ENCODE measurements around the gene PAQR7. TPM values are rescaled to one million over a fixed set of nuclear protein-coding genes. Genes with fewer than 3 reads are reported as not detected.

PAQR7 gene
- total RNA-seq, 1 donor from 2014 or later = 15.1 TPM

- peak overlapping the region; percentile 80 for H3K4me3 ChIP-seq (ENCODE audit: insufficient read depth, low read depth, low read length)
- H3K4me3 Mint-ChIP-seq (ENCODE audit: unreplicated experiment) = peak overlapping the region; percentile 99
These were observed 56.9 kb downstream of the PAQR7 start for GRCh38 chr1:25818569-25818968.

GRCh38 chr1:25817840-25818501, 57.5 kb downstream of the PAQR7 start:
- H3K27ac Mint-ChIP-seq (ENCODE audit: unreplicated experiment) = peak overlapping the region; percentile 48
- H3K36me3 ChIP-seq (ENCODE audit: insufficient read depth, low read length) = no peaks in the 10 kb centered on the region
- peaks cover 24% of the 10 kb centered on the region for H3K4me1 Mint-ChIP-seq (ENCODE audit: low read depth, unreplicated experiment)
- TF ChIP-seq EZH2 (IDR thresholded peaks at IDR 0.05; ENCODE audit: insufficient read depth, low read length) (no peak), CTCF (IDR thresholded peaks at IDR 0.05; ENCODE audit: insufficient read depth, low read depth, low read length) (no peak)
- no peaks in the 10 kb centered on the region for H3K9me3 ChIP-seq (ENCODE audit: insufficient read depth, low read depth, low read length)
- peak overlapping the region; percentile 99 for H3K4me3 Mint-ChIP-seq (ENCODE audit: unreplicated experiment)
- H3K9me3 Mint-ChIP-seq (ENCODE audit: unreplicated experiment) = no peaks in the 10 kb centered on the region
- no peak overlapping the region for H2AFZ ChIP-seq (ENCODE audit: low read depth, low read length)
- H3K4me2 ChIP-seq (ENCODE audit: low read length) = no peak overlapping the region
- FAIRE-seq = no peak
- DNase-seq (ENCODE audit: low read depth) = no peak
- no peak overlapping the region for H3K27ac ChIP-seq (ENCODE audit: low read depth, low read length)
- peaks cover 31% of the 10 kb centered on the region for H3K79me2 ChIP-seq (ENCODE audit: insufficient read depth, low read length)
- H3K27me3 Mint-ChIP-seq (ENCODE audit: low read depth, unreplicated experiment) = no peaks in the 10 kb centered on the region
- no peak overlapping the region for H3K4me3 ChIP-seq (ENCODE audit: insufficient read depth, low read depth, low read length)
- peaks cover 4% of the 10 kb centered on the region for H3K36me3 Mint-ChIP-seq (ENCODE audit: low read depth, unreplicated experiment)
- no peaks in the 10 kb centered on the region for H3K27me3 ChIP-seq (ENCODE audit: insufficient read depth, low read length)
- H4K20me1 ChIP-seq (ENCODE audit: insufficient read depth, low read length) = peaks cover 21% of the 10 kb centered on the region
- H3K9ac ChIP-seq (ENCODE audit: low read length) = peak overlapping the region; percentile 94
- H3K4me1 ChIP-seq (ENCODE audit: insufficient read depth, low read length) = peaks cover 22% of the 10 kb centered on the region

More at GRCh38 chr1:25818569-25818968, 56.9 kb downstream of the PAQR7 start:
- TF ChIP-seq EZH2 (IDR thresholded peaks at IDR 0.05; ENCODE audit: insufficient read depth, low read length) (no peak), CTCF (IDR thresholded peaks at IDR 0.05; ENCODE audit: insufficient read depth, low read depth, low read length) (no peak)
- peaks cover 37% of the 10 kb centered on the region for H3K79me2 ChIP-seq (ENCODE audit: insufficient read depth, low read length)
- Mint-ChIP-seq H3K27me3 (ENCODE audit: low read depth, unreplicated experiment) (no peaks in the 10 kb centered on the region), H3K9me3 (ENCODE audit: unreplicated experiment) (no peaks in the 10 kb centered on the region), H3K27ac (ENCODE audit: unreplicated experiment) (peak overlapping the region; percentile 96), H3K4me1 (ENCODE audit: low read depth, unreplicated experiment) (peaks cover 24% of the 10 kb centered on the region), H3K36me3 (ENCODE audit: low read depth, unreplicated experiment) (peaks cover 4% of the 10 kb centered on the region)
- H3K4me2 ChIP-seq (ENCODE audit: low read length) = peak overlapping the region; percentile 90
- FAIRE-seq (no peak), DNase-seq (ENCODE audit: low read depth) (no peak)
- H2AFZ ChIP-seq (ENCODE audit: low read depth, low read length) = no peak overlapping the region
- no peaks in the 10 kb centered on the region for H3K36me3 ChIP-seq (ENCODE audit: insufficient read depth, low read length)
- peak overlapping the region; percentile 89 for H3K27ac ChIP-seq (ENCODE audit: low read depth, low read length)
- H4K20me1 ChIP-seq (ENCODE audit: insufficient read depth, low read length) = peaks cover 27% of the 10 kb centered on the region
- H3K27me3 ChIP-seq (ENCODE audit: insufficient read depth, low read length) = no peaks in the 10 kb centered on the region
- peak overlapping the region; percentile 94 for H3K9ac ChIP-seq (ENCODE audit: low read length)
- peaks cover 22% of the 10 kb centered on the region for H3K4me1 ChIP-seq (ENCODE audit: insufficient read depth, low read length)
- H3K9me3 ChIP-seq (ENCODE audit: insufficient read depth, low read depth, low read length) = no peaks in the 10 kb centered on the region

- FAIRE-seq = no peak
- TF ChIP-seq EZH2 (IDR thresholded peaks at IDR 0.05; ENCODE audit: insufficient read depth, low read length) = no peak
- no peak for TF ChIP-seq CTCF (IDR thresholded peaks at IDR 0.05; ENCODE audit: insufficient read depth, low read depth, low read length)
- Mint-ChIP-seq H3K27me3 (ENCODE audit: low read depth, unreplicated experiment) (no peaks in the 10 kb centered on the region), H3K4me1 (ENCODE audit: low read depth, unreplicated experiment) (peaks cover 17% of the 10 kb centered on the region), H3K36me3 (ENCODE audit: low read depth, unreplicated experiment) (peaks cover 4% of the 10 kb centered on the region), H3K27ac (ENCODE audit: unreplicated experiment) (no peak overlapping the region), H3K9me3 (ENCODE audit: unreplicated experiment) (peaks cover 2% of the 10 kb centered on the region), H3K4me3 (ENCODE audit: unreplicated experiment) (no peak overlapping the region)
- Histone ChIP-seq H3K4me3 (ENCODE audit: insufficient read depth, low read depth, low read length) (no peak overlapping the region), H3K9ac (ENCODE audit: low read length) (no peak overlapping the region), H3K4me2 (ENCODE audit: low read length) (no peak overlapping the region), H3K27ac (ENCODE audit: low read depth, low read length) (no peak overlapping the region), H3K36me3 (ENCODE audit: insufficient read depth, low read length) (no peaks in the 10 kb centered on the region), H3K27me3 (ENCODE audit: insufficient read depth, low read length) (no peaks in the 10 kb centered on the region), H3K4me1 (ENCODE audit: insufficient read depth, low read length) (peaks cover 14% of the 10 kb centered on the region), H4K20me1 (ENCODE audit: insufficient read depth, low read length) (peaks cover 9% of the 10 kb centered on the region), H2AFZ (ENCODE audit: low read depth, low read length) (no peak overlapping the region), H3K79me2 (ENCODE audit: insufficient read depth, low read length) (peaks cover 15% of the 10 kb centered on the region), H3K9me3 (ENCODE audit: insufficient read depth, low read depth, low read length) (no peaks in the 10 kb centered on the region)
- no peak for DNase-seq (ENCODE audit: low read depth)
These were observed 59.3 kb downstream of the PAQR7 start for GRCh38 chr1:25816112-25816718.

Measured in astrocyte (in vitro differentiated cells and primary cell).